Fibroblast of skin of back (primary cell): ENCODE data around the gene PCSK1N.
"Not testable (repeated sequence)": the region's sequence is repeated elsewhere in the genome, so short reads cannot be mapped to it uniquely, and the experiment has no call there.

ENCODE experiments used
- DNase-seq: peaks from one replicate; pipeline ENCODE4 v3.0.0-alpha.2; 2013

The PCSK1N gene

DNA sequence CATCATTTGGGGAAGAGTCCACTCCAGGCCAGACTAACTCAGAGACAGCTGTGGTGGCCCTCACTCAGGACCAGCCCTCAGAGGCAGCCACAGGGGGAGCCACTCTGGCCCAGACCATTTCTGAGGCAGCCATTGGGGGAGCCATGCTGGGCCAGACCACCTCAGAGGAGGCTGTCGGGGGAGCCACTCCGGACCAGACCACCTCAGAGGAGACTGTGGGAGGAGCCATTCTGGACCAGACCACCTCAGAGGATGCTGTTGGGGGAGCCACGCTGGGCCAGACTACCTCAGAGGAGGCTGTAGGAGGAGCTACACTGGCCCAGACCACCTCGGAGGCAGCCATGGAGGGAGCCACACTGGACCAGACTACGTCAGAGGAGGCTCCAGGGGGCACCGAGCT, 12.4 kb downstream of the PCSK1N start:
- no peak for DNase-seq

GRCh38 chrX:48819394-48819793, 16.0 kb downstream of the PCSK1N start:
- DNase-seq, result not testable (repeated sequence)

GRCh38 chrX:48818866-48819265, 16.5 kb downstream of the PCSK1N start:
- DNase-seq, result no peak

DNA sequence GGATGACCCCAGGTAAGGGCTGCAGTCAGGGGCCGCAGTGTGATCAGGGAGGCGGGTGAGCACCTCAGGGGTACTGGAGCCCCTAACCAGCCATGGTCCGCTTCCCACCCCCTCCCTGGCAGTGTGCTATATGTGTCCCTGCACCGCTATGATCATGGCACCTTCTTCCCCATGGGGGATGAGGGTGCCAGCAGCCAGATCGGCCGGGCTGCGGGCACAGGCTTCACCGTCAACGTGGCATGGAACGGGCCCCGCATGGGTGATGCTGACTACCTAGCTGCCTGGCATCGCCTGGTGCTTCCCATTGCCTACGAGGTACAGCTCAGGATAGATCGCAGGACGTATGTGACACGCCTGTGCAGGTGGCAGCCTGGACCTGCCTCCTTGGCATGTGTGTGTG, 17.3 kb downstream of the PCSK1N start:
- no peak for DNase-seq

DNA sequence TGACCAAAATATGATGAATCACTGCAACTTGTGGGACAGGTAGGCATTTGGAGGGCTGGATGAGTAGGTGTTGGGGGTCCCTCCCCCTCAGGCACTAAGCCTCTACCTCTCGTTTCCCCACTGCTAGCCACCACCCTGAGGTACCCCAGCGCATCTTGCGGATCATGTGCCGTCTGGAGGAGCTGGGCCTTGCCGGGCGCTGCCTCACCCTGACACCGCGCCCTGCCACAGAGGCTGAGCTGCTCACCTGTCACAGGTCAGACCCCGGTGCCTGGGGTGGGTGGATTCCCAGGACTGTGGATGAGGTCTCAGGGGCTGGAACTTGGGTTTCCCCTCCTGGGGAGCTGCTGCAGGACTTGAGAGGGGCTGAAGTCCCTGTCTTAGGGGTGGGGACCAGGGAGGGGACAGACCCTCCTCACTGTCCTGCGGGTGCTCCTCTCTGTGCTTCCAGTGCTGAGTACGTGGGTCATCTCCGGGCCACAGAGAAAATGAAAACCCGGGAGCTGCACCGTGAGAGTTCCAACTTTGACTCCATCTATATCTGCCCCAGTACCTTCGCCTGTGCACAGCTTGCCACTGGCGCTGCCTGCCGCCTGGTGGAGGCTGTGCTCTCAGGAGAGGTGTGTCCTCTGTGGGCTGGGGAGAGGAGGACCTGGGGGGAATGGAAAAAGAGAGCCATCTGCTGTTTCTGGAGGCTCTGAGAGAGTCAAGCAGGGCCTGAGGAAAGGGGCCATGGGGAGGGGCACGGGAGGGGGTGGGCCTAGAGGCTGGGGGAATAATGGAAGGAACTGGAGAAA, 19.2 kb downstream of the PCSK1N start:
- no peak for DNase-seq

GRCh38 chrX:48815266-48815665, 20.1 kb downstream of the PCSK1N start:
- no peak for DNase-seq

- no peak for DNase-seq
Observed at GRCh38 chrX:48814722-48815121, 20.7 kb downstream of the PCSK1N start.

GRCh38 chrX:48813644-48814043, 21.8 kb downstream of the PCSK1N start:
- DNase-seq, result no peak

DNA sequence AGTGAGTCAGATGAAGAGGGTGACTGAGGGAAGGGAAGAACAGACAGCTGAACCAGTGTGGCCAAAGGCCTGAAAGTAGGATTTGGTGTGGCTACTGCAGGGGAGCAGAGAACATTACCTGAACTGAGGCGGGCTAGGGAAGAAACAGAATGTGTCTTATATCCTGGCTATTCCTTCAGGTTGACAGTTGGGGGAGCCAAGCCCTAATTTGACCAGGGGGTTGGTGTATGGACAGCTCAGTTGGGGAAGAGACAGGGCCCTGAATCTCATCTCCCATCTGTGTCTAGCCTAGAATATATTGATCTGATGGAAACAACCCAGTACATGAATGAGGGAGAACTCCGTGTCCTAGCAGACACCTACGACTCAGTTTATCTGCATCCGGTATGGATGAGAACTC, 29.3 kb downstream of the PCSK1N start:
- no peak for DNase-seq

- no peak for DNase-seq
Observed at GRCh38 chrX:48802905-48803200, 32.6 kb downstream of the PCSK1N start.

DNA sequence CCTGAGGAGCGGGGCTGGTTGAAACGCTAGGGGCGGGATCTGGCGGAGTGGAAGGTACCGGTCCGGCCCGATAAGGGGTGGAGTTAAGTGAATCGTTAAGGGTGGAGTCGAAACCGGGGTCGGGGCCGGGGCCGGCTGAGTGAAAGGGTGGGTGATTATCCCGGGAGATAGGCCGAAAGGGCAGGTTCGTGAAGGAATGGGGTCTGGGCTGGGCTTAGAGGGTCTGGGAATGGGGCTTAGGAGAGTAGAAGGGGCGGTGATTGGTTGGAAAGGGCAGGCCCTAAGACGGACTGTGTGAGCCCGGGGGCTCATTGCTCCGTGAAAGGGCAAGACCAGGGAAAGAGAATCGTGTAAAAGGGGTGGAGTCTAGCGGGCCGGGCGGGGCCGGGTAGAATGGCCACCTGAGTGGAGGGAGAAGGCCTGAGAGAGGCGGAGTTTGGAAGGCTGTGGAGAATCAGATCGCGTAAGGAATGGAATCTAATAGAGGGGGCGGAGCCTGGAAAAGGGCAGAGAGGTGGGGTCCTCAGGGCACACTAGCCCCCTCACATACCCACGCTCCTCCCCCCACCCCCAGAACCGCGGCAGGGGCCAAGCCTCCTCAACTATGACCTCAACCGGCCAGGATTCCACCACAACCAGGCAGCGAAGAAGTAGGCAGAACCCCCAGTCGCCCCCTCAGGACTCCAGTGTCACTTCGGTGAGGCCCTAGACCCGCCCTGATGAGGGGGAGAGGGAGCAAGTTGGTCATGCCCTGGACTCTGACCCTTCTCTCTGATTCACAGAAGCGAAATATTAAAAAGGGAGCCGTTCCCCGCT, 33.1 kb downstream of the PCSK1N start:
- DNase-seq, result peak; percentile 86

- peak; percentile 98 for DNase-seq
Observed at GRCh38 chrX:48801280-48802088, 33.9 kb downstream of the PCSK1N start, which contains the start of gene HDAC6. Gene HDAC6, plus strand, starts transcription at chrX:48802067. Its CDS starts 626 bp downstream, at chrX:48802693.

GRCh38 chrX:48800574-48801279, 34.7 kb downstream of the PCSK1N start:
- DNase-seq, result no peak

DNA sequence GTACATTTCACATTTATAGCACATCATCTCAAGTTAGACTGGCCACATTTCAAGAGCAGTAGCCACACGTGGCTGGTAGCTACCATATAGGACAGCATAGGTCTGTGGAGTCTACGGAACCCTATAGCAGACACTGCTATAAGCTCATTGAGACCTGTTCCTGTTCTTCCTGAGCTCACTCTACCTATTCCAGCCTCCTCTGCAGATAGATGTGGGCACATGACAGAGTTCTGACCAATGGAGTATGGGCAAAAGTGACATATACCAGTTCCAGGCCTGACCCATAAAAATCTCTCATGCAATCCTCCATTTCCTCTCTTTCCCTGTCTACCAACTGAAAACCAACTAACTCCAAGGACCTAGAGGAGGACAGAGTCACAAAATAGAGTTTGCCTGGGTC, 37.1 kb downstream of the PCSK1N start:
- DNase-seq, result no peak

- DNase-seq, result peak; percentile 34
Observed at GRCh38 chrX:48794911-48795515, 40.4 kb downstream of the PCSK1N start.

DNA sequence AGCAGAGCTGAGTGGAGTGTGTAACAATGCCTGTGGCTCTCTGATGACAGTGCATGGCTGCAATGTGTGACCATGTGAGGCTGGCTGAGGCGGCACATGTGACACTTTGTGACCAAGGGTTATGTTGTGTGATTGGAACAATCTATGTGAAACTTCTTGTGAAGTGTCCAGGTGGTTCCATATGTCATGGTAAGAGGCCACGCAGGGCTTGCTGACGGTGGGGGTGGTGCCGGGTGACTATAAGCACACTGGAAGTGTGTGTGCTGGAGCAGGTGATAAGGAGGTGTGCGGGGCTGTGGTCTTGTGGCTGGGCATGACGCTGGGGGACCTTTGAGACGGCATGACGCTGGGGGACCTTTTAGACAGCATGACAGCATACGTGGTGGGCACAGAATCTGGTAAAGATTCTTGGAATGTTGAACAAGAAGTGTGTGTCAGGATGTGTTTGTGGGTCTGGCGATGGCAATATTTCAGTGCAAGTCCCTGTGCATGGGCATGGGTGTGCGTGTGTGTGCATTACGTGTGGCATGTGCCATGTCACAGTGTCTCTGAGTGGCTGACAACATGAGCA, 41.0 kb downstream of the PCSK1N start:
- no peak for DNase-seq

- DNase-seq, result no peak
Observed at GRCh38 chrX:48793935-48794334, 41.5 kb downstream of the PCSK1N start.

DNA sequence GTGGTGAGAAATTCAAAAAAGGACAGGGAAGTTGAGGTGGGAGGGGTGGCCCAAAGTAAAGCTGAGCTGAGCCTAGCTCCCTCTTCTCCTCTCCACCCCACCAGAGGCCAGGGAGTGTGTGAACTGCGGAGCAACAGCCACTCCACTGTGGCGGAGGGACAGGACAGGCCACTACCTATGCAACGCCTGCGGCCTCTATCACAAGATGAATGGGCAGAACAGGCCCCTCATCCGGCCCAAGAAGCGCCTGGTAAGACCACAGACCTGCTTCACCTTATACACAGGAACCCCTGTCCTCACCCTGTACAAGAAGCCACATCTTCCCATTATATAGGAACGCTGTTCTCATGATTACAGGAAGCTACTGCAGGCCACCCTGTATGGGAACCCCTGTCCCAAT, 43.2 kb downstream of the PCSK1N start:
- DNase-seq, result no peak

DNA sequence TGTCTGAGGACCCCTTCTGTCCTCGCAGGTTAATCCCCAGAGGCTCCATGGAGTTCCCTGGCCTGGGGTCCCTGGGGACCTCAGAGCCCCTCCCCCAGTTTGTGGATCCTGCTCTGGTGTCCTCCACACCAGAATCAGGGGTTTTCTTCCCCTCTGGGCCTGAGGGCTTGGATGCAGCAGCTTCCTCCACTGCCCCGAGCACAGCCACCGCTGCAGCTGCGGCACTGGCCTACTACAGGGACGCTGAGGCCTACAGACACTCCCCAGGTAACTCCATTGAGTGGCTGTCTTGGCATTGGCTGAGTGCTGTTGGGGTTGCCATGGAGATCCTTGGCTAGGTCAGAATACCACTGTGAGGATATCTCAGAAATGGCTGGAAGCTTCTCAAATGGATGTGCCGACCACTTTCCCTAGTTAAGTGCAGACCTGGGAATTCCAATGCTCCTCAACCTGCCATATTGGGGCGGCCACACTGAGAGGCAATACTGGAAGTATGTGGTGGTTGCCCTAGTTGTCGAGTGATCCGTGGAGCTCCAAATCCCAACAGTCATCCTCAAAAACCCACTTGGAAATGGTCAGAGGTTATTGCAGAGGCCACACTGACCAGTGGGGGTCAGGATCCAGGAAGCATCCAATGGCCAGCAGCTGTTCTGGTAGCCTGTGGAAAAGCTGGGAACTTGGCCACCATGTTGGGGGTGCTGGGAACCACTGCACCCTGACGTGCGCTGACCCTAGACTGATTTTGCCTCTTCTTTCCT, 44.2 kb downstream of the PCSK1N start:
- no peak for DNase-seq

- DNase-seq, result no peak
Observed at GRCh38 chrX:48790477-48790876, 44.9 kb downstream of the PCSK1N start.
